Adrenal gland (tissue), 12 donors: ENCODE results near the gene KDM7A. TPM values are rescaled to one million over a fixed set of nuclear protein-coding genes. Genes with fewer than 3 reads are reported as not detected.

Source experiments
- DNase-seq, 7 donors: peaks; one replicate each; pipeline ENCODE4 v3.0.0-alpha.2; 2019 to 2020
- H3K27ac ChIP-seq, 5 donors: fragments of 200-600 bp; sonication (generic) in 4 of 5; 1 replicate in 3 of 5; 2 replicates in 2 of 5; pipeline versions ENCODE4 v1.5.1 to v1.8.0; 2016 to 2020; ENCODE audit warnings: mild to moderate bottlenecking in 1 of 5
- H3K27me3 ChIP-seq: fragments of 200-600 bp; 2 replicates; pipeline ENCODE4 v1.8.0; 2021
- H3K36me3 ChIP-seq, 2 donors: fragments of 200-600 bp; replicated peaks in 1 of 2; 1 replicate in 1 of 2; 2 replicates in 1 of 2; pipeline versions ENCODE4 v1.5.1 to v1.8.0; 2018 to 2022
- H3K4me1 ChIP-seq, 2 donors: fragments of 200-600 bp; replicated peaks in 1 of 2; 1 replicate in 1 of 2; 2 replicates in 1 of 2; pipeline versions ENCODE4 v1.5.1 to v1.8.0; 2018 to 2021
- H3K4me3 ChIP-seq, 4 donors: fragments of 200-600 bp; sonication (generic) in 3 of 4; one replicate each; pipeline ENCODE4 v1.5.1; 2016 to 2018
- H3K9me3 ChIP-seq, 3 donors: fragments of 200-600 bp; sonication (generic) in 1 of 3; replicated peaks in 1 of 3; 1 replicate in 2 of 3; 2 replicates in 1 of 3; pipeline versions ENCODE4 v1.5.1 to v1.8.0; 2016 to 2021
- POLR2A ChIP-seq, 2 donors: fragments of 450-650 bp; IDR thresholded peaks; one replicate each; pipeline ENCODE4 v1.6.1; 2017; ENCODE audit warnings: antibody characterized with exemption in 2 of 2, mild to moderate bottlenecking in 2 of 2, moderate library complexity in 1 of 2
- WGBS, 4 donors: extraction: QIAGEN DNeasy Blood & Tissue Kit in 2 of 4; methylation state at CpG; one replicate each; pipeline versions ENCODE4 v1.1.5 to v1.1.7; 2013 to 2017; 5-methylcytosine and 5-hydroxymethylcytosine counted together
- intact Hi-C, 2 donors: fragments of 100-400 bp; cut with DNase I; formaldehyde crosslinking; loops; one replicate each; pipeline versions ENCODE4 v1.14.1 to v1.15.0; 2022 to 2023
- polyA plus RNA-seq, 3 donors: library from polyadenylated mRNA; stranded (reverse); fragments of 200-250 nt in 2 of 3; fragments of 350-450 nt in 1 of 3; fragmentation: Illumina TruSeq in 1 of 3; extraction: RNeasy Lipid Tissue Mini Kit (QIAGEN cat#74804) in 1 of 3; gene quantifications; one replicate each; pipeline ENCODE4 v1.2.3, GENCODE V29; 2013 to 2014
- total RNA-seq, 9 donors: library from RNA; depleted of rRNA in 4 of 9; stranded (reverse); fragments of >200 nt in 4 of 9; fragments of 120-200 nt in 1 of 9; fragmentation: NEBNext Ultra II Directional in 1 of 9; extraction: Animal tissue kit (Norgen Biotek cat#: 25700) in 1 of 9; gene quantifications; one replicate each; pipeline versions ENCODE4 v1.1.0 to v1.2.4, GENCODE V29; 2013 to 2023
- TF ChIP-seq, protein P1 (sequence below), 6 experiments: fragments of 450-650 bp in 4 of 6; fragments of 200-600 bp in 2 of 6; sonication (generic) in 1 of 6; IDR thresholded peaks; 1 replicate in 5 of 6; 2 replicates in 1 of 6; pipeline versions ENCODE4 v1.5.1 to v1.8.0; 2016 to 2021; ENCODE audit warnings: antibody characterized with exemption in 6 of 6, mild to moderate bottlenecking in 2 of 6, moderate library complexity in 1 of 6
- donor health status: healthy with polysubstance abuse.
- donor health status: Bipolar disorder and iron deficiency.
- donor health status: DM: yes; HTN: yes; CAD: no.
- donor health status: DM: no; HTN: no; CAD: no.
- donor health status: DM: no; HTN: no; CAD: no.
- donor health status: DM: yes; HTN: yes; CAD: no.

KDM7A gene
- total and polyA plus RNA-seq, 12 donors = 1.4 to 10.5 (median 4.7) TPM

DNA sequence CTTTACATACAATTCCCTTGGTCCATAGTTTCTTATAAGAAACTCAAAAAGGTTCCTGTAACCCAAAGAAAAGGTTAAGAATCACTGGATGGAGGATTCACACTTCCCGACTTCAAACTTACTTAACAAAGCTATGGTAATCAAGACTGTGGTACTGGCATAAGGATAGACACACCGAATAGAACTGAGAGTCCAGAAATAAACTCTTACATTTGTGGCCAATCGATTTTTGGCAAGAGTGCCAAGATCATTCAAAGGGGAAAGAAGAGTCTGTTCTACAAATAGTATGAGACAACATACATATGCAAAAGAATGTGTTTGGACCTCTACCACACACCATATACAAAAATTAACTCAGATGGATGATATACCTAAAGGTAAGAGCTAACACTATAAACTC is 32.8 kb downstream of the KDM7A start:
- H3K4me3 ChIP-seq = no peak overlapping the region
- H3K9me3 ChIP-seq = no peaks in the 10 kb centered on the region
- no peaks in the 10 kb centered on the region for H3K36me3 ChIP-seq
- 83 to 93% (median 89%) methylated on average over 3 of the region's 3 CpGs for WGBS, 4 donors
- no peaks in the 10 kb centered on the region for H3K4me1 ChIP-seq
- intact Hi-C loops = no loop called here
- H3K27ac ChIP-seq = no peak overlapping the region
- H3K27me3 ChIP-seq = no peaks in the 10 kb centered on the region
- DNase-seq = no peak
- no peak for TF ChIP-seq POLR2A (IDR thresholded peaks at IDR 0.05)
- TF ChIP-seq, protein P1, sequence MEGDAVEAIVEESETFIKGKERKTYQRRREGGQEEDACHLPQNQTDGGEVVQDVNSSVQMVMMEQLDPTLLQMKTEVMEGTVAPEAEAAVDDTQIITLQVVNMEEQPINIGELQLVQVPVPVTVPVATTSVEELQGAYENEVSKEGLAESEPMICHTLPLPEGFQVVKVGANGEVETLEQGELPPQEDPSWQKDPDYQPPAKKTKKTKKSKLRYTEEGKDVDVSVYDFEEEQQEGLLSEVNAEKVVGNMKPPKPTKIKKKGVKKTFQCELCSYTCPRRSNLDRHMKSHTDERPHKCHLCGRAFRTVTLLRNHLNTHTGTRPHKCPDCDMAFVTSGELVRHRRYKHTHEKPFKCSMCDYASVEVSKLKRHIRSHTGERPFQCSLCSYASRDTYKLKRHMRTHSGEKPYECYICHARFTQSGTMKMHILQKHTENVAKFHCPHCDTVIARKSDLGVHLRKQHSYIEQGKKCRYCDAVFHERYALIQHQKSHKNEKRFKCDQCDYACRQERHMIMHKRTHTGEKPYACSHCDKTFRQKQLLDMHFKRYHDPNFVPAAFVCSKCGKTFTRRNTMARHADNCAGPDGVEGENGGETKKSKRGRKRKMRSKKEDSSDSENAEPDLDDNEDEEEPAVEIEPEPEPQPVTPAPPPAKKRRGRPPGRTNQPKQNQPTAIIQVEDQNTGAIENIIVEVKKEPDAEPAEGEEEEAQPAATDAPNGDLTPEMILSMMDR (IDR thresholded peaks at IDR 0.05) = no peak

DNA sequence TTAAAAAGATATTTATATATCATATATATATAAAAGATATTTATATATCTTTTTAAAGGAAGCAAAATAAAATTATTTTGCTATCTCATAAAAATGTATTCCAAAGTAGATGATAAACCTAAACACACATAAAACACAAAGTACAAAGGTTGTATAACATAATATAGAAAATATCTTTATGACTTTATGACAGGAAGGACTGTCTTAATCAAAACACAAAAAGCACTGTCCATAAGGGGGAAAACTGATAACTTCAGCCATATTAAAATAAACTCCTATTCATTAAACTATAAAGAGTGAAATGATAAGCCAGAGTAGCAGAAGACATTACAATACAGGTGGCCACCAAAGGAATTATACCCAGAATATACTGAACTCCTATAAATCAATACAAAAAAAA is 34.8 kb downstream of the KDM7A start:
- Histone ChIP-seq H3K4me3 (no peak overlapping the region), H3K4me1 (no peaks in the 10 kb centered on the region), H3K27me3 (no peaks in the 10 kb centered on the region), H3K36me3 (no peaks in the 10 kb centered on the region), H3K27ac (no peak overlapping the region), H3K9me3 (no peaks in the 10 kb centered on the region)
- no peak for DNase-seq
- intact Hi-C loops = no loop called here
- TF ChIP-seq, protein P1 (IDR thresholded peaks at IDR 0.05) = no peak

DNA sequence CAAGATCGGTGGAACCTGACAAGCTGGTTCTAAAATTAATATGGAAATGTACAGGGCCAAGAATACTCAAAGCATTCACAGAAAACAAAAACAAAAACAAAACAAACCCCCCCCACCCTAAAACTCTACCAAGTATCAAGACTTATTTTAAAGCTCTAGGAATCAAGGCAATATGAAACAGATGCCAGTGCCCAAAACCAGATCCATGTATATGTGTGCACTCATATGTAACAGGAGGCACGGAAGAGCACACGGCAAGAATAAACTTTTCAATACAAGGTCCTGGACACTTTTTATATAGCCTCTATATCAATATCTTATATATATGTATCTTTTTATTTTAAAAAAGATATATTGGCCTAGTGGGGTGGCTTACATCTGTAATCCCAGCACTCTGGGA is 35.5 kb downstream of the KDM7A start:
- DNase-seq = no peak
- Histone ChIP-seq H3K4me3 (no peak overlapping the region), H3K9me3 (no peaks in the 10 kb centered on the region), H3K4me1 (no peaks in the 10 kb centered on the region), H3K27me3 (no peaks in the 10 kb centered on the region), H3K27ac (no peak overlapping the region), H3K36me3 (no peaks in the 10 kb centered on the region)
- TF ChIP-seq, protein P1 (IDR thresholded peaks at IDR 0.05) = no peak
- no peak for TF ChIP-seq POLR2A (IDR thresholded peaks at IDR 0.05)
- intact Hi-C loops = no loop called here
- WGBS, 4 donors = 94 to 98% (median 97%) methylated on average over 3 of the region's 3 CpGs

DNA sequence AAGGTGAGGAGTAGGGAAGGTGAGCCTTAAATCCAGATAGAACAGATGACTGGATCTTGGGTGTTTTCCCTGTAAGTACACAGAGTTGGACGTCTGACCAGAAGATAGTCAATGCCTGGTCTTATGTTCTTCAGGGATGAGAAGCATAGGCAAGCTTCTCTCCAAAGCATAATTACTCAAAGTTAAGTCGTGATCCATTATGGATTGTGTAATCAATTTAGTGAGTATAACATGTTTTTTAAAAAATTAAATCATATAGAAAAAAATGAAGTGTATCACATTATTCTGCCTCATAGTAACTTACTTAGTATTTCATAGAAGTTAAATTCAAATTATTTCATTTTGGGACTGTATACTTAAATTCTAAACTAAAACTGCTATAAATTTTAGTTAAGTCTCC is 39.7 kb downstream of the KDM7A start:
- intact Hi-C loops = loop anchor here in 1 of 2 donors (10.0 kb wide), 1 partner anchor 62 kb away; no protein-coding TSS in a partner anchor
- H3K36me3 ChIP-seq = no peaks in the 10 kb centered on the region
- no peak overlapping the region for H3K27ac ChIP-seq
- DNase-seq = no peak
- WGBS, 4 donors = 82 to 97% (median 90%) methylated on average over 2 of the region's 2 CpGs
- TF ChIP-seq POLR2A (IDR thresholded peaks at IDR 0.05) = no peak
- TF ChIP-seq, protein P1 (IDR thresholded peaks at IDR 0.05) = no peak
- H3K27me3 ChIP-seq = no peaks in the 10 kb centered on the region
- no peak overlapping the region for H3K4me3 ChIP-seq
- no peaks in the 10 kb centered on the region for H3K4me1 ChIP-seq
- H3K9me3 ChIP-seq = no peaks in the 10 kb centered on the region
